ENCODE measurements around the gene ZNF784.

- no peak for TF ChIP-seq ZNF8 (CRISPR knock-in tag; IDR thresholded peaks at IDR 0.05)
- no peak for TF ChIP-seq ZNF565 (CRISPR knock-in tag; conservative IDR thresholded peaks at IDR 0.05; ENCODE audit: low read depth)
- TF ChIP-seq PATZ1 (CRISPR knock-in tag; IDR thresholded peaks at IDR 0.05; ENCODE audit: borderline replicate concordance) = peak; percentile 28; the same call in 1 of the 2 replicates
Measured at GRCh38 chr19:55605637-55606470, 18.5 kb downstream of the ZNF784 start, which contains the start of gene ZNF865.
